Lower lobe of right lung (tissue), 2 donors: ENCODE data around the gene KCTD16. TPM values are rescaled to one million over a fixed set of nuclear protein-coding genes. Genes with fewer than 3 reads are reported as not detected.

Experiments
- ATAC-seq, 2 donors: fragments of 200-7000 bp; cut with Tn5 transposase; one replicate each; pipeline ENCODE4 v1.9.1; 2020 to 2022; ENCODE audit warnings: mild to moderate bottlenecking in 2 of 2, moderate library complexity in 2 of 2
- DNase-seq: peaks from one replicate; pipeline ENCODE4 v3.0.0-alpha.2; 2020
- H3K27ac ChIP-seq: fragments of 200-600 bp; one replicate; pipeline ENCODE4 v1.8.0; 2022
- H3K27me3 ChIP-seq: fragments of 200-600 bp; one replicate; pipeline ENCODE4 v1.8.0; 2022; ENCODE audit warnings: low read depth
- H3K36me3 ChIP-seq: fragments of 200-600 bp; one replicate; pipeline ENCODE4 v1.8.0; 2022; ENCODE audit warnings: mild to moderate bottlenecking
- H3K4me1 ChIP-seq: fragments of 200-600 bp; one replicate; pipeline ENCODE4 v1.8.0; 2022
- H3K4me3 ChIP-seq: fragments of 200-600 bp; one replicate; pipeline ENCODE4 v1.8.0; 2022; ENCODE audit warnings: mild to moderate bottlenecking
- H3K9me3 ChIP-seq: fragments of 200-600 bp; one replicate; pipeline ENCODE4 v1.8.0; 2022
- CTCF ChIP-seq: fragments of 200-600 bp; IDR thresholded peaks from one replicate; pipeline ENCODE4 v1.8.0; 2022; ENCODE audit warnings: antibody characterized with exemption, mild to moderate bottlenecking
- intact Hi-C: fragments of 100-400 bp; cut with DNase I; formaldehyde crosslinking; loops from one replicate; pipeline ENCODE4 v1.11.0; 2022
- total RNA-seq: library from RNA; stranded (reverse); fragmentation: NEBNext Ultra II Directional; extraction: Animal tissue kit (Norgen Biotek cat#: 25700); gene quantifications from one replicate; pipeline ENCODE4 v1.2.1, GENCODE V29; 2021
- donor health status: DM: no; HTN: yes; CAD: no; lungs with severe emphysema.

The KCTD16 gene
- total RNA-seq, 1 donor from 2014 or later = 2.5 TPM

GRCh38 chr5:144142824-144143162 is 27.9 kb upstream of the KCTD16 start:
- H3K9me3 ChIP-seq = no peaks in the 10 kb centered on the region
- H3K36me3 ChIP-seq = no peaks in the 10 kb centered on the region
- H3K27me3 ChIP-seq = no peaks in the 10 kb centered on the region
- ATAC-seq (no peak), DNase-seq (no peak)
- TF ChIP-seq CTCF = no peak
- intact Hi-C loops = no loop called here
- H3K4me1 ChIP-seq = peaks cover 4% of the 10 kb centered on the region
- H3K4me3 ChIP-seq = no peak overlapping the region
- no peak overlapping the region for H3K27ac ChIP-seq

GRCh38 chr5:144143625-144144024 is 27.0 kb upstream of the KCTD16 start:
- DNase-seq = no peak
- H3K9me3 ChIP-seq = no peaks in the 10 kb centered on the region
- H3K36me3 ChIP-seq = no peaks in the 10 kb centered on the region
- H3K4me3 ChIP-seq = no peak overlapping the region
- H3K27ac ChIP-seq = no peak overlapping the region
- TF ChIP-seq CTCF = no peak
- no peak for ATAC-seq
- intact Hi-C loops = no loop called here
- peaks cover 4% of the 10 kb centered on the region for H3K4me1 ChIP-seq
- H3K27me3 ChIP-seq = no peaks in the 10 kb centered on the region

GRCh38 chr5:144144956-144145751 is 25.5 kb upstream of the KCTD16 start:
- DNase-seq (no peak), ATAC-seq (no peak)
- no peak overlapping the region for H3K27ac ChIP-seq
- no peak for TF ChIP-seq CTCF
- H3K36me3 ChIP-seq = no peaks in the 10 kb centered on the region
- intact Hi-C loops = no loop called here
- H3K4me3 ChIP-seq = no peak overlapping the region
- H3K27me3 ChIP-seq = no peaks in the 10 kb centered on the region
- H3K9me3 ChIP-seq = no peaks in the 10 kb centered on the region
- peaks cover 4% of the 10 kb centered on the region for H3K4me1 ChIP-seq

- Histone ChIP-seq H3K4me3 (no peak overlapping the region), H3K27ac (no peak overlapping the region), H3K36me3 (no peaks in the 10 kb centered on the region), H3K27me3 (no peaks in the 10 kb centered on the region), H3K4me1 (no peaks in the 10 kb centered on the region), H3K9me3 (no peaks in the 10 kb centered on the region)
- no peak for ATAC-seq
- DNase-seq = no peak
- no peak for TF ChIP-seq CTCF
- intact Hi-C loops = no loop called here
These were observed 19.6 kb upstream of the KCTD16 start for GRCh38 chr5:144151026-144151425.

DNA sequence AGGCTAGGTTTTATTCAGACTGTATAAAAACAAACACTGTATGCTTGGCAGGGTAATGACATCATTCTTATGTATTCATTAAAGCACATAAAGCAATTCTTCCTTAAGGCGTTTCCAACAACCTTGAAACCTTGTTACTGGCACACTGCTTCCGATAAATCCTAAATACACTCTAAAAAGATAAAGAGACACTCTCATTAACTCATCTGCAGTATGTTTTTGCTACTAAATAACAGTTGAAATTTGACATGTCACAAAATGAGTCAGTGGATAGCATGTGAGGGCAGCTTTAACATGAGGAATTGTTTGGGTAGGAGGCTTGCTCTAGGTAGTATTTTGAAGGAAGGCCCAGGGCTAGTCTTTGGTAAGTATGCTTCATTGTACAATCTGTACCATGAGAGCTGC is 13.9 kb upstream of the KCTD16 start:
- intact Hi-C loops = no loop called here
- H3K4me1 ChIP-seq = no peaks in the 10 kb centered on the region
- H3K27me3 ChIP-seq = no peaks in the 10 kb centered on the region
- H3K4me3 ChIP-seq = no peak overlapping the region
- no peak for ATAC-seq
- H3K36me3 ChIP-seq = peaks cover 37% of the 10 kb centered on the region
- H3K9me3 ChIP-seq = no peaks in the 10 kb centered on the region
- H3K27ac ChIP-seq = no peak overlapping the region
- DNase-seq = no peak
- no peak for TF ChIP-seq CTCF
